Lower lobe of right lung (tissue), 2 donors: ENCODE results near the gene CCDC146. TPM values are rescaled to one million over a fixed set of nuclear protein-coding genes. Genes with fewer than 3 reads are reported as not detected.

Experiments
- ATAC-seq, 2 donors: fragments of 200-7000 bp; cut with Tn5 transposase; one replicate each; pipeline ENCODE4 v1.9.1; 2020 to 2022; ENCODE audit warnings: mild to moderate bottlenecking in 2 of 2, moderate library complexity in 2 of 2
- DNase-seq: peaks from one replicate; pipeline ENCODE4 v3.0.0-alpha.2; 2020
- H3K27ac ChIP-seq: fragments of 200-600 bp; one replicate; pipeline ENCODE4 v1.8.0; 2022
- H3K27me3 ChIP-seq: fragments of 200-600 bp; one replicate; pipeline ENCODE4 v1.8.0; 2022; ENCODE audit warnings: low read depth
- H3K36me3 ChIP-seq: fragments of 200-600 bp; one replicate; pipeline ENCODE4 v1.8.0; 2022; ENCODE audit warnings: mild to moderate bottlenecking
- H3K4me1 ChIP-seq: fragments of 200-600 bp; one replicate; pipeline ENCODE4 v1.8.0; 2022
- H3K4me3 ChIP-seq: fragments of 200-600 bp; one replicate; pipeline ENCODE4 v1.8.0; 2022; ENCODE audit warnings: mild to moderate bottlenecking
- H3K9me3 ChIP-seq: fragments of 200-600 bp; one replicate; pipeline ENCODE4 v1.8.0; 2022
- intact Hi-C: fragments of 100-400 bp; cut with DNase I; formaldehyde crosslinking; loops from one replicate; pipeline ENCODE4 v1.11.0; 2022
- total RNA-seq: library from RNA; stranded (reverse); fragmentation: NEBNext Ultra II Directional; extraction: Animal tissue kit (Norgen Biotek cat#: 25700); gene quantifications from one replicate; pipeline ENCODE4 v1.2.1, GENCODE V29; 2021
- TF ChIP-seq, protein P1 (sequence below): fragments of 200-600 bp; IDR thresholded peaks from one replicate; pipeline ENCODE4 v1.8.0; 2022; ENCODE audit warnings: antibody characterized with exemption, mild to moderate bottlenecking
- donor health status: DM: no; HTN: yes; CAD: no; lungs with severe emphysema.

CCDC146 gene
- total RNA-seq, 1 donor from 2014 or later: 17.3 TPM

DNA sequence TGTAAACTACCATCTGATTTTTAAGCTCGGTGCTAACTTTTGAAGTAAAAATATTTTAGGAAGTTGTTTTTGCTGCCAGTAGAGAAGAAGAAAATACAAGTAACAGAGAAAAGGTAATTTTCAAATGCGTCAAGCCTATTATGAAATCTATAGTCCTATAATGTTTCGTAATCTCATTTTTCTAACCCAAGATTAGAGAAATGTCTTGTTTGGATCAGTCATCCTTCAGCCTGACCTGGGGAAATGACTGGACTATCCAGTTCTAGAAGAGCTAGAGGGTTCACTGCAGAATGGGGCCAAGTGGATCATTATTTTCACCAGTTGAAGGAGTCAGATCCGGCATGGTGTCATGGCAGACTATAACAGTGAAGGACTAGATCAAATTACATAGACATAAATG lies 139.9 kb downstream of the CCDC146 start:
- intact Hi-C loops: no loop called here
- H3K27me3 ChIP-seq: no peaks in the 10 kb centered on the region
- ATAC-seq: no peak
- no peak overlapping the region for H3K27ac ChIP-seq
- no peak for DNase-seq
- no peaks in the 10 kb centered on the region for H3K4me1 ChIP-seq
- TF ChIP-seq, protein P1, sequence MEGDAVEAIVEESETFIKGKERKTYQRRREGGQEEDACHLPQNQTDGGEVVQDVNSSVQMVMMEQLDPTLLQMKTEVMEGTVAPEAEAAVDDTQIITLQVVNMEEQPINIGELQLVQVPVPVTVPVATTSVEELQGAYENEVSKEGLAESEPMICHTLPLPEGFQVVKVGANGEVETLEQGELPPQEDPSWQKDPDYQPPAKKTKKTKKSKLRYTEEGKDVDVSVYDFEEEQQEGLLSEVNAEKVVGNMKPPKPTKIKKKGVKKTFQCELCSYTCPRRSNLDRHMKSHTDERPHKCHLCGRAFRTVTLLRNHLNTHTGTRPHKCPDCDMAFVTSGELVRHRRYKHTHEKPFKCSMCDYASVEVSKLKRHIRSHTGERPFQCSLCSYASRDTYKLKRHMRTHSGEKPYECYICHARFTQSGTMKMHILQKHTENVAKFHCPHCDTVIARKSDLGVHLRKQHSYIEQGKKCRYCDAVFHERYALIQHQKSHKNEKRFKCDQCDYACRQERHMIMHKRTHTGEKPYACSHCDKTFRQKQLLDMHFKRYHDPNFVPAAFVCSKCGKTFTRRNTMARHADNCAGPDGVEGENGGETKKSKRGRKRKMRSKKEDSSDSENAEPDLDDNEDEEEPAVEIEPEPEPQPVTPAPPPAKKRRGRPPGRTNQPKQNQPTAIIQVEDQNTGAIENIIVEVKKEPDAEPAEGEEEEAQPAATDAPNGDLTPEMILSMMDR: no peak
- H3K9me3 ChIP-seq: no peaks in the 10 kb centered on the region
- H3K36me3 ChIP-seq: no peaks in the 10 kb centered on the region
- H3K4me3 ChIP-seq: no peak overlapping the region

DNA sequence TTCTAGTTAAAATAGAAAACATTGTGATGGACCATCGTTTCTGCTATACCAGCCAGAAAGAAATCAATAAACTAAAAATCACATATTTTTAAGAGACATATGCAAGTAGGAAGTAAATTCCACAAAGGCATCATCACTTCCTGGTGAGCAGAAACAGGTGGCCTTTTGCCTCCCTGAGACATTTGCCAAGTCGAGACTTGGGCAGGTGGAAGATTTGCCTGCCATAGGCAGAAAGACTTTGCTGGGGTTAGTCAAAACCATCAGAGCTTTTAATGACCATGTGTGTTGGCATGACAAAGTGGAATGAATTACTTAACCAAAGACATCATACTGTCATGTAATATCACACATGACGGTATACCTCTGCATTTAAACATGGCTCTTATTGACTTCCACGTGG lies 143.3 kb downstream of the CCDC146 start:
- Histone ChIP-seq H3K4me1 (peaks cover 15% of the 10 kb centered on the region), H3K36me3 (no peaks in the 10 kb centered on the region), H3K4me3 (no peak overlapping the region), H3K27ac (no peak overlapping the region), H3K27me3 (no peaks in the 10 kb centered on the region), H3K9me3 (no peaks in the 10 kb centered on the region)
- TF ChIP-seq, protein P1: no peak
- intact Hi-C loops: no loop called here
- ATAC-seq (no peak), DNase-seq (no peak)

DNA sequence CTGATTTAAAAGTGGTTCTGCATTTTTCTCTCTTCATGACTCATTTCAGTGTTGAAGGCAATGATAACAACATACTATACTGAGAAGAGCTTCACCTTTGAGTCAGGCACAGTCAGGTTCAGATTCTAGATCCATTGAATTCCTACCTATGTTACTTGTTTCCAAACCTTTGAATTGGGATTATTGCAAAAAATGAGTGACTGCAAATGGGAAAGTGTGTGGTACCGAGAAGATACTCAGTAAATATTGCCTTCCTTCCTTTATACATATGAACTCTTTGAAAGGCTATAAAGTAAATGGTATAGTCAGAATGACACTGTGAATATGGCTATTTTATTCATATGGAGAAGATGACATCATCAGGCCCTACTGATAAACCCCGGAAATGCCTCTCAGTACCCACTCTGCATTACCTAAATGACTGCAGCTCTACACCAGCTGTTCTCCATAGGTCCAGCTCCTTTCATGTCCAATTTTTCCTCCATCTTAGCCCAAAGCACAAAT lies 143.9 kb downstream of the CCDC146 start:
- TF ChIP-seq, protein P1: no peak

DNA sequence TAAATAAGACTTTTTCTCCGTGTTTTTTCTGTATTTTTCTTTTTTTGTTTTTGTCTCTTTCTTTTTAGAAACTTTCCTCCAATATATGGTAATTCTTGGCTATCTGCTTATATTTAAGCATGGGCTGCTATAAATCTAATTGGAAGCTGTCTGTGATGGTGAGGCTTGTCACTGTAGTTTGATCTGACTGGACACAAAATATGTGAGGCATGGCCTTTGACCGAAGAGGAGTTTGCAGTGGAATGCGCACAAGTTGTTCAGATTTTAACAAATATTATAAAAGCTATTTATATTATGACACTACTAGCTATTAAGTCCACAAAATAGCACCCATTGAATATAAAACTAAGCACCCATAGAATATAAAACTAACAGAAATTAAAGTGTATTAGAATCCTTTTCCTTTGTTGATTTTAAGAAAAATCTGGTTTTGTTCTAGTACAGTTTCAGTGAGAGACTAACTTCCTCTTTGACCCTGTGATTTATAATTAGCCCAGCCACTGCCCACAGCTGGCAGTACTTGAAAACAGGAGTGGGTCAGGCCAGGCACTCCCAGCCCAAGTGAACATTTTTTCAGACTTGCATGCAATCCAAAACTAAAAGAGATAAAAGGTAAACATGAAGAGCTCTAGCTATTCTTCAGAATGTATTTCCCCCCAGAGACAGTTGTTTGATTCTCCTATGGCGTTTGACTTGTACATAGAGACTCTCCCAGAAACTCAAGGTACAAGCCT lies 147.1 kb downstream of the CCDC146 start:
- H3K36me3 ChIP-seq: no peaks in the 10 kb centered on the region
- ATAC-seq: peak; percentile 86 to 88
- H3K27ac ChIP-seq: peak overlapping the region; percentile 29
- H3K4me3 ChIP-seq: no peak overlapping the region
- intact Hi-C loops: no loop called here
- DNase-seq: peak; percentile 50
- no peaks in the 10 kb centered on the region for H3K9me3 ChIP-seq
- TF ChIP-seq, protein P1: no peak
- H3K27me3 ChIP-seq: no peaks in the 10 kb centered on the region
- peaks cover 15% of the 10 kb centered on the region for H3K4me1 ChIP-seq

More for the DNA sequence above, 143.9 kb downstream of the CCDC146 start:
- H3K4me1 ChIP-seq: peaks cover 15% of the 10 kb centered on the region
- no peak overlapping the region for H3K27ac ChIP-seq
- intact Hi-C loops: no loop called here
- H3K9me3 ChIP-seq: no peaks in the 10 kb centered on the region
- no peaks in the 10 kb centered on the region for H3K27me3 ChIP-seq
- H3K4me3 ChIP-seq: no peak overlapping the region
- H3K36me3 ChIP-seq: no peaks in the 10 kb centered on the region
- DNase-seq (no peak), ATAC-seq (no peak)

DNA sequence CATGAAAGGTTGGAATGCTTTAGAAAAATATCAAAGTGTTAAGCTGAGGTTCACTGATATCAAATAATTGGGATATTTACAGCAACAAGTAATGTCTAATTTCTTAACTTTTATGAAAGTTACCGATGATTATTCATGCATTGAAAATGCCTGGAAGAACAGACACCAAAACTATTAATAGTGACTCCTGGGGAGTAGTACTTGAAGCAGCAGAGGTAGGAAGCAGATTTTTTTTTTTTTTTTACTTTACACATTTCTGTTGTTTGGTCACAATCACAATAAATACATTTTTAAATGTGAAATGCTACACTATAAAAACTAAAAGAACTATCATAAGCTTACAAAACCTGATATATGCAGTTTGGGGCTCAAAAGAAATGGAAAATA lies 147.7 kb downstream of the CCDC146 start:
- ATAC-seq: peak in 1 of 2 donors; percentile 5
- H3K9me3 ChIP-seq: no peaks in the 10 kb centered on the region
- intact Hi-C loops: no loop called here
- H3K4me3 ChIP-seq: no peak overlapping the region
- H3K27me3 ChIP-seq: no peaks in the 10 kb centered on the region
- H3K4me1 ChIP-seq: peaks cover 15% of the 10 kb centered on the region
- no peak for DNase-seq
- TF ChIP-seq, protein P1: no peak
- H3K36me3 ChIP-seq: no peaks in the 10 kb centered on the region
- H3K27ac ChIP-seq: peak overlapping the region; percentile 29
